GM19372 (cell line): ENCODE measurements around the gene TMC4.

Experiments used
- ATAC-seq: cut with Tn5 transposase; IDR thresholded peaks from one replicate; pipeline ENCODE4 v1.9.1; 2021; ENCODE audit warnings: mild to moderate bottlenecking, low read depth, moderate library complexity; ENCODE audit not compliant: unreplicated experiment

Gene TMC4

DNA sequence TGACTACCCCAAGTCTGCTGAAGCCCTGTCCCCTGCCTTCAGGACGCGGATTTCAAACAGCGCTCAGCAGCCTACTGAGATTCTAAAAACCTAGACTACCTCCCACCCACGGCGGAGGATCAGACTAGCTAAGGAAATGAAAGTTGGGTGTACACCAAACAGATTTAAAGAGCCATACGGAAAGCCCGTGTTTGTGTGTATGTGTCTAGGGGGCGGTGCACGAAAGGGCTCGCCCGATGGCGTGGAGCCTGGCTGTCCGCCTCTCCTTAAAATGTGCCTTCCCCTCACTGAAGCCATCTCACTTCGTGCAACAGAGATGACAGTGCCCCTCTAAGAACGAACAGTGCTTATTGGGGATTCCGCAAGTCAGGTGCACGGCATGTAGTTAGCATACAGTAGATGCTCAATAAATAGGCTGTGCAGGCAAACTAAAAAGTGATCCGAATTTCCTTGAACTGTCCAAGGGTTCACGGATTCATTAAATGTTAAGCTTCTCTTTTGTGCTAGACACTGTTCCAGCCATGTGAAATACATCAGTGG lies 14.1 kb downstream of the TMC4 start:
- ATAC-seq = no peak

DNA sequence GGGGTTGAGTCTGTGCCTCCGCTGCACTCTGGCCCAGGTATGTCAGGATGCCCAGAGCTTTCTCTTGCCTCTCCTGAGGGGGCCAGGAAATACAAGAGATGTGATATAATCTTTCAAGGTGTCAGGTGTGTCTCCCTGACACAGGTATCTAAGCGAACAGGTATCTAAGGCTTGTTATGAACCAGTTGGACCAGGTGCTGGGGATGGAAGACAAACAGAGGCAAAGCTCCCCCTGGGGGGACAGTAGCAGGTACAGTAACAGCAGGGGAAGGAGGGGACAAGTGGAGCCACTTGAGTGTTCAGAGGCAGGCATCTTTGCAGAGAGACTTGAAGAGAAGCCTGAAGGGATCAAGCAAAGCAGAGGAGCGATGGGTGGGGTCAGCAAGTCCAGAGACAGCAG lies 16.0 kb downstream of the TMC4 start:
- no peak for ATAC-seq

DNA sequence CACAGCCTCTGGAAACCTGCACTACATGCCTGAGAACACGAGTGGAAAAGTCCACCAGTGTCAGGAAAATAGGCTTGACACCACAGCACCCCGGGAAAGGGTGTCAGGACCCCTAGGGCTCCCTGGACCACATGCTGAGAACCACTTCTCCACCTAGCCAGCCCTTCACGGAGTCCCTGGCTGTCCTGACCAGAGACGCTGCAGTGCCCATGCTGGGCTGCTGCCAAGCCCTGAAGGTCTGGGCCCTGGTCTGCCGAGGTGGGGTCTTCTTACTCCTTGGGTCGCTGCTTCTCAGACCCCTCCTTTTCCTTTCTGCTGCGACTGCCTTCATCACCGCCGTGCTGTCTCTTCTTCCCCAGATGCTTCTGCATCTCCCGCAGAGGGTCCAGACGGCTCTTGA lies 16.5 kb downstream of the TMC4 start:
- ATAC-seq = no peak

DNA sequence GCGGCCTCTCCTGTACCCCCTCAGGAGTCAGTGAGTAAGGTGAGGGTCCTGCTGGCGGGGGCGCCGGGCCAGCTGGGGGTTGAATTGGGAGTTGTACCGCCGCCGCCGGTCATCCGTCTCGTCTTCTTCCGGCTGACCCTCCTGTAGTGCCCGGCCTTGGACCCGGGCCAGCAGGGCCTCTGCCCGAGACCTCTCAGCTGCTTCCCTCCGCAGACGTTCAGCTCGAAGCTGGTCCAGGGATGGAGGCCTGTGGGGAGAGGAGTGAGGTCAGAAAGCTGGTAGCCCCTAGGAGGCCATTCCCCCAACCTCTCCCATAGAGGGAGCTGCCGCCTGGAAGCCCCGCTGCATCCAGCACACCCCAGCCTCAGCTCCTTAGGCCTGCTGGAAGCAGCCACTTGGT lies 17.3 kb downstream of the TMC4 start:
- no peak for ATAC-seq

DNA sequence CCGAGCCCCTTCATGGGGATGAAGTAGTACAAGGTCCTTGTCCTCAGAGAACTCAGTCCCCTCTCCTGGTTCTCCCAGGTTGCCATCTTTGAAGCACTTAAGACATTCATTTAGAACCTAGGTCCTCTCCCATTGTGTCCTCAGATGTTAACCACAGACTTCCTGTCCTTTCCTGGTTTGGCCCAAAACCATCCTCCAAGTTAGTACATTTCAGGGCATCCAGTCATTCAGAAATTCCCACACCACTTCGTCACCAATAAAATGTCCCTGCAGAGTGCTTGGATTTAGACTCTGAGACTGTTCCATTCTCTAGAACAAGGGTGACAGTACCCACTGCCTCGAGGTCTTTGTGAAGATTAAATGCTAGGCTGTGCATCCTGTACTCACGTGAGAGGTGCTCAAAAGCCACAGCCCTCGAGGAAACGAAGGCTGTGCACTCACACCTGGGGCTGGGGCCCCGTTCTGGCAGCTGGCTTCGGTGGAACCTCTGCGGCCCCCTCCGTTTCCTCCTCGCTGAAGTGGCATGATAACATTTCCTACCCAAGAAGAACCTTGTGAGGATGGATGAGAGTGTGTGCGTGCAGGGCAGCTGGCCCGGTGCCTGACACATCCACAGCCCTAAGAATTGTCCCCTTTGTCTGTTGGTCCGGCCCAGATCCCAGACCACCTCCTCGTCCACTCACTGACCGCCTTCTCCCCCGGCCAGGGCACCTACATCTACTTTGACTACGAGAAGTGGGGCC lies 18.2 kb downstream of the TMC4 start:
- no peak for ATAC-seq

DNA sequence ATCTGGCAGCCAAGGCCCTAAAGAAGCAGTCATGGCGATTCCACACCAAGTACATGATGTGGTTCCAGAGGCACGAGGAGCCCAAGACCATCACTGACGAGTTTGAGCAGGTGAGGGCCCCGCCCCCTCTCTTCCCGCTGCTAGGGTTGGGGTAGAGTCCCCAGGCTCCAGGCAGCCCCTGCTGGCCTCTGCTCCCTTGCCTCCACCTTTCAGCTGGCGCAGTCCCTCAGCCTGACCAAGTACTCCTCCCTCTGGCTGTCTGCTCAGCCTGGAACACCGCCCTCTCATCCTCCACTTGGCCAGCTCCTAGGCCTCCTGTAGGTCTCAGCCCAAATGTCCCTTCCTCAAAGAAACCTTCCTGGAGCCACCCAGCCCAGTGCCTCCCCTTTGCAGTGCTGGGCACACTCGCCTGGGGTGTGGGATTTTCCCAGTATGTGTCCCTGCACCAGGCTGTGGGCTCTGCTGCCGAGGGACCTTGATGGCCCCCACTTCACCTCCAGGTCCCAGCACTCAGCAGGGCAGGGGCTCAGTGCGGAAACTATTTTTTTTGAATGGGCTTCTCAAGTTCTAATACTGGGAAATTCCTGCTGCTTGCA lies 19.1 kb downstream of the TMC4 start:
- ATAC-seq = no peak

DNA sequence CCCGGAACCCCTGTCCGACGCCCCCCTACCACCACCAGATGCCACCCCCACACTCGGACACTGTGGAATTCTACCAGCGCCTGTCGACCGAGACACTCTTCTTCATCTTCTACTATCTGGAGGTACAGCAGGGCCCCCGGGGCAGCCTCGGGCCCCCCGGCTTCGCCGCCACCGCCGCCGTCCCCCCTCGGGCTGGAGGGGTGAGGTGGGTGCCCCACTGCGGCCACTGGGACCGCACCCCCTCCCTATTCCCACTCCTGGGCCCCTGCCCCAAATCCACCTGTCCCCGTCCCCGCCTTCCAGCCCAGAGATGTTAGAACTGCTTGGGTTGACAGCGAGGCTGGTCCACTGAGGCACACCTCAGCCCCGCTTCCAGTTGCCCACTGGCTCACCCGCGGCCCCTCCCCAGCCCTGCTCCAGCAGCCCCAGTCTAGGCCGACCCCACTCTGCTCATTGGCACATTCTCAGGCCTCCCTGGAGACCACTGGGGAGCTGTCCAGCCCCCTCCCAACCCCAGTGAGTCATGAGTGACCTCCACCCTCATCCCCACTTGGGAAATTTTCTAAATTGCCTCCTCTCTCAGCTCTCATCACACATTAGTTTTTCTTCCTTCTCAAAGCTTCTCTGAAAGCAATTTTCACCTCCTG lies 20.0 kb downstream of the TMC4 start:
- no peak for ATAC-seq

DNA sequence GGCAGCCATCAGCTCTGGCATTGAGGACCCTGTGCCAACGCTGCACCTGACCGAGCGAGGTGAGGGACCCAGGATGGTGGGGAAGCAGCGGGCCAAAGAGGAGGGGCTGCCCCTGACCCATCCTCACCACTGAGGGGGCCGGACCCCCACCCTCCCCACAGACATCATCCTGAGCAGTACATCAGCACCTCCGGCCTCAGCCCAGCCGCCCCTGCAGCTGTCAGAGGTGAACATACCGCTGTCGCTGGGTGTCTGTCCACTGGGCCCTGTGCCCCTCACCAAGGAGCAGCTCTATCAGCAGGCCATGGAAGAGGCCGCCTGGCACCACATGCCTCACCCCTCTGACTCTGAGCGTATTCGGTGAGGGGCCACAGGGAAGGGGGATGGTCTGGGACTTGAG lies 20.7 kb downstream of the TMC4 start:
- no peak for ATAC-seq

DNA sequence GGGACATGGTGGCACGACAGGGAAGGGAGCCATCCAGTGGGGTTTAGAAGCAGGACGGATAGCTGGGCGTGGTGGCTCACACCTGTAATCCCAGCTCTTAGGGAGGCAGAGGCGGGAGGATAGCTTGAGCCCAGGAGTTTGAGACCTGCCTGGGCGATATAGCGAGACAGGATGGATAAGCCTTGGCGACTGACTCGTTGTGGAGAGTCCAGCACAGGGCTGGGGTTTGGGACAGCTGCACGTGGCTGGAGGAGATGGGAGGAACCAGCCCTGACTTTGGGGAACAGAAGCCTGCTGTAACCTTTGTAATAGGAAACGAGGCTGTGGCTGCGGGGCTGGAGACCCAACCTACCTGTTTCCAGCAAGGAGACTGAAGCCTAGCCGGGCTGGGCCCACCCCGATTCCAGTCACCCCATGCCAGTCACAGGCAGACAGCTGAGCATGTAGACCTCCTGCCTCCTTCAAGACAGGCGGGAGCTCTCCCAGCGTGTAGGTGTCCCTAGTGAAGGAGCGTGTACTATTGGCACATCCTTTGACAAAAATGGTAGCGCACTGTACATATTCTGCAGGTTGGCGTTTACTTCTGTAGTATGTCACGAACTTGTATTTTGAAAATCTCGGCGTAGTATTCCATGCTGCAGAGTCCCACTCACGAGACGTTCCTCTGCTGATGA lies 21.5 kb downstream of the TMC4 start:
- no peak for ATAC-seq

DNA sequence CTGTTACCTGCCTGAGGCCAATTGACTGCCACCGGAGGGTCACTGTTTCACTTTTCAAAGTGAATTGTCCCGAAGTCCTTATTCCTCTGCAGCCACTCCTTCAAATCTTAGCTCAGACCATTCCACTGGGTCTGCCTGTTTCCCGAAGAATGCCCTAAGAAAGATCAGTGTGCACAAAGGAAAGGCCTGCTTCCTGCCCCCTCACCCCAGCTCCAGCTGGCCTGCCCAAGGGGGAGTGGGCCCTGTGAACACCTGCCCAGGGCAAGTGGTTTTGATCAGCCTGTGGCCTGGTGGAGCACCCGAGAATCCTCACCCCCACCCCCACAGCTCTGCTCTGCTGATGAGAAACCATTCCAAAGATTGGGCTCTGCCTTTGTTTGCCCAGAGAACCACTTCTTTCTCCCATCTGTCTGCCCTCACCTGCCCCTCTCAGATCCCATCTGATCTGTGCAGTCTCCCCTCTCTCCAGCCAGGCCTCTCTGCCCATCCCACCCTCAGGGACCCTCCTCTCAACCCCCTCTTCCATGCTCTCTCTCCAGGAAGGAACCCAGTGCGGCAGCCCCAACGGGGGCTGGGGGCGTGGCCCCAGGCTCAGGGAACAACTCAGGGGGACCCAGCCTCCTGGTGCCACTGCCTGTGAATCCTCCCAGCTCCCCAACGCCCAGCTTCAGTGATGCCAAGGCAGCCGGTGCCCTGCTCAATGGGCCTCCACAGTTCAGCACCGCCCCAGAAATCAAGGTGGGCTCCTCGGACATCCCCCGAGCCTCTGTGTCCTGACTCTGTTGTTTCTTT lies 23.7 kb downstream of the TMC4 start:
- ATAC-seq = no peak

DNA sequence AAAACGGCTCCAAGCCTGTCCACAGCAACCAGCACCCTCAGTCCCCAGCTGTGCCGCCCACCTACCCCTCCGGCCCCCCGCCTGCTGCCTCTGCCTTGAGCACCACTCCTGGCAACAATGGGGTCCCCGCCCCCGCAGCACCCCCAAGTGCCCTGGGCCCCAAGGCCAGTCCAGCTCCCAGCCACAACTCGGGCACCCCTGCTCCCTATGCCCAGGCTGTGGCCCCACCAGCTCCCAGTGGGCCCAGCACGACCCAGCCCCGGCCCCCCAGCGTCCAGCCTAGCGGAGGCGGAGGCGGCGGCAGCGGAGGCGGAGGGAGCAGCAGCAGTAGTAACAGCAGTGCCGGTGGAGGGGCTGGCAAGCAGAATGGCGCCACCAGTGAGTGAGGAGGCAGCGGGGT lies 24.8 kb downstream of the TMC4 start:
- no peak for ATAC-seq

DNA sequence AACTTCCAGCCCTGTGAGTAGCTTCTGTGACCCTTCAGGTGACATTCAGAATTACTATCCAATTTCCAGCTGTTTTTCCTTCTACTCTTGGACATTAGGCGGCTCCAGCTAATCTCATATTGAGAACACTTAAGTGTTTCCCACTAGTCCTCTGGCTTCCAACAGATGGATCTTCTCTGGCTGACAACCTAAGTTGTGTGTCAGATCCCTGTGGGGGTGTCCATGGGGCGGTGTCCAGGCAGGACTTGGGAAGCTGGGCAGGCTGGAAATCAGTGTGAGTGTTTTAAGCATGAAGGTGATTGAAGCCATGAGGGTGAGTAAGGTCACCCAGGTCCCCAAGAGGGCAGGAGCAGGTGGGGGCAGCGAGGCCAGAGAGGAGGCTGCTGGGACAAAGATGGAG lies 25.3 kb downstream of the TMC4 start:
- ATAC-seq = no peak

DNA sequence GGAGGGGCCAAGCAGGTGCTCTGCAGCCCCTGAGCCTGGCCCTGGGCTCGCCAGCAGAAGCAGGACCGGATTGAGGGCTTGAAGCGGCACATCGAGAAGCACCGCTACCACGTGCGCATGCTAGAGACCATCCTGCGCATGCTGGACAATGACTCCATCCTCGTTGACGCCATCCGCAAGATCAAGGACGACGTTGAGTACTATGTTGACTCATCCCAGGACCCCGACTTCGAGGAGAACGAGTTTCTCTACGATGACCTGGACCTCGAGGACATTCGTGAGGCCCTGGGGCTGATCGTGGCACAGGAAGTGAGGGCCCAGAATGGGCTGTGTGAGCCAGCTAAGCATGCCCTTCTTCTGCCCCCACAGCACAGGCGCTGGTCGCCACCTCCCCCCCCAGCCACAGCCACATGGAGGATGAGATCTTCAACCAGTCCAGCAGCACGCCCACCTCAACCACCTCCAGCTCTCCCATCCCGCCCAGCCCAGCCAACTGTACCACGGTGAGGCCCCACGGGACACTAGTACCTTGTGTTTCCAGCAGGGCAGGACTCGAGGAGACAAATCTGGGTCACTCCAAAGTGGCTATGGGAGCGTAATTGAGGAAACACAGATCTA lies 27.3 kb downstream of the TMC4 start:
- ATAC-seq = no peak

DNA sequence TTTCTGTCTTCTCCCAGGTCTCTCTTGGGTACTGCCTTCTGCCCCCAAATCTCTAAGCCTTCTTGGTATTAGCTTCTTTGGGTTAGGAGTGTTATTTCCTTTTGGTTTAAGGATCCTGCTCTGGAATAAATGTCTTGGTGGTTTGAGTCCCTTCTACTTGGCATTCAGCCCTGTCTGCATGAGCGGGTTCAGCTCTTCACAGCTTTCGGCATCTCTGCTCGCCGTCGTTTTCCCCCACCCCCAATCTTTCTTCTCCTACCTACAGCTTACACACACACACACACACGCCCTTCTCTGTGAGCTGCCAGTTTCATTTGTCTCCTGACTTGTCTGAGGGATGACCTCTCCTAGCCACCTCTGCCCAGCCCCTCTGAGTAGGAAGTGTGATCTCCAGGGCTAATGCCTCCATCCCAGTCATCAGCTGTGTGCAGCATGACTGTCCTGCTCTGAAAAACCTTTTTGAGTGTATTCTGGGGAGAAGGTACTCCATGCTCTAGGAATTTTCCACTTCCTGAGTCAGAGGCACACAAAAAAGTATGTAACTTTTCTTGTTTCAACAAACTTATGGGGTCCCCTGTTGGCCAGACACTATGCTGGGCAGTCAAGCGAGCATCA lies 30.7 kb downstream of the TMC4 start:
- no peak for ATAC-seq

DNA sequence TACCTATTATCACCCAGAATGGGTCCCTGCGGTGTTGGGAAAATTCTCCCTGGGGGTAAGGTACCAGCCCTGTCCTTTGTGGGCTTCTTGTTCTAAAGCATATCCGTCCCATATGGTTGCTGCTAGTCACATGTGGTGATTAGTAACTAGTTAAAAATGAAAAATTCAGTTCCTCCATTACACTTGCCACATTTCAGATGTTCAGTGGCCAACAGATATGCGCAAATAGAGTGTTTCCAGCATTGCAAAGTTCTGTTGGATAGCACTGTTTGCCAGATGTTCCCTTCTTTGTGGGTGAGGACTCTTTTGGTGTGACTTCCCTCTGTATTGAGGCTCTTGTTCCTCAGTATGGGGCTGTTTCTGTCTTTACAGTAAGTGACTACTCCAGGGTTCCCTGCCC lies 31.6 kb downstream of the TMC4 start:
- ATAC-seq = no peak

DNA sequence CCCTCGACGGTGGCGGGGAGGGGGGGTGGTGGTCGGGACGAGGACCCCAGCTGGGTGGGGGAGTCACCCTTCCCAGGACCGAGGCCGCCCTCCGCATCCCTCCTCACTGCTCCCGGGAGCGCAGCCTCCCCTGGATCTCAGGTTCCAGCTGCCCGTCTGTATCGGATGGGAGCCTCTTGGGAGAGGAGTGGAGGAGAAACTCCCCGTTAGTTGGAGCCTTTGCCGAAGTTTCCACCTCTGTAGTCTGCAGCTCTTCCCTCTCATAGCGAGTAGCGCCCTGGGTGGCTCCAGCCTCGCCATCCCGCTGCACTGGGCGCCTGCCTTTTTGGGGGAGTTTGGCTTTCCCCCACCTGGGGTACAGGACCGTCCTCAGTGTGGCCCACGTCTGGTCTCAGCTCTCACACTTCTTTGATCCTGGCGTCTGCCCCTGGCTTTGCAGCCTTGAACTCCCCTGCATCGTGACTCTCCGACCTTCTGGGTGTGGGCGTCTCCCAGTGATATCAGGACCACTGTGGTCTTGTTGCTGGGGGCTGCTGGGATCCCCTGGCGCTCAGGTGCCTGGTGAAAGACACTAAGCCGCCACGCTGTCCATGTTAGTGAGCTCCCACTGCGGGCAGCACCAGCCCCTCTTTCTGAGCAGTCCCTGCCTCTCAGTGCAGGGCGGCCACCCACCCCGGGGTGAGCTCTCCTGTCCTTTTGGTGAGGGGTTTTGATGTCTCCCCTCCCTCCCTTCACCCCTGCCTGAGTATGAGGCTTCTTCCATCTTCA lies 34.3 kb downstream of the TMC4 start:
- no peak for ATAC-seq

DNA sequence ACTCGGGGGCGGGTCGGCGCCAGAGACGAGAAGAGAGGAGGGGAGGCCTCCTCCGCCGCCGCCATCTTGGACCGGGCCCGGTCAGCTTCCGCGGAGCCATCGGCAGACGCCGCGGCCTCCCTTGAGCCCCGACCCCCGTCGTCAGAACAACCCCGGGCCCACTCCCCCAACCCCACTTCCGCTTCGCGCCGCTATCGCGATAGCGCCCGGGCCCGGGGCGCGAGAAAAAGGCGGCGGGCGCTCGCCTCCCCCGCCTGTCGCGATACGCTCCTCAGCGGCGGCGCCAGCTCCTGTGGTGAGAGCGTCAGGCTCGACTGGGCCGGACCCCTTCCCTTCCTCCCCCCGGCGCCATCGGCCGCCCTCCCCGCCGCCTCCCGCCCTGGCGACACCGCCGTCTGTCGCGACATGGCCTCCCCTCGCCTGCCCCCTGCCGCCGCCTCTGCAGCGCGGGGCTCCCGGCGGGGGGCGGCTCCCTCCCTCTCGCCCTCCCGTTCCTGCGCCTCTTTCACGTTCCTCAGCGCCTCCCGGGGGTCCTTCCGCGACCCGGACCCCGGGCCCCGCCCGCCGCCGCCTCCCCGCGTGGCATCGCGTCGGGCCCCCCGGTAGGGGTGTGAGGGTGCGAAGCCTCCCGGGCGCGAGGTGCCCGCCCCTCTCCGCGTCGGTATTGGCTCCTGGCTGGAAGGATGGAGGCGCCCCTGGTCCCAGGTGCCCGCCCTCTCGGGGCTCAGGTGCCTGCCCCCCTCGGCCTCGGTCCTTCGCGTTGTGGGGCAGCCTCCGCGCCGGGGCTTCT lies 35.1 kb downstream of the TMC4 start, which contains the start of gene CNOT3:
TSS of gene CNOT3 (plus strand) at position 64 of the 790 bp plus-strand sequence. CDS start 5,217 bp downstream, outside the sequence.
- ATAC-seq = no peak
